ENCODE data around the gene SCARB2.

The SCARB2 gene

DNA sequence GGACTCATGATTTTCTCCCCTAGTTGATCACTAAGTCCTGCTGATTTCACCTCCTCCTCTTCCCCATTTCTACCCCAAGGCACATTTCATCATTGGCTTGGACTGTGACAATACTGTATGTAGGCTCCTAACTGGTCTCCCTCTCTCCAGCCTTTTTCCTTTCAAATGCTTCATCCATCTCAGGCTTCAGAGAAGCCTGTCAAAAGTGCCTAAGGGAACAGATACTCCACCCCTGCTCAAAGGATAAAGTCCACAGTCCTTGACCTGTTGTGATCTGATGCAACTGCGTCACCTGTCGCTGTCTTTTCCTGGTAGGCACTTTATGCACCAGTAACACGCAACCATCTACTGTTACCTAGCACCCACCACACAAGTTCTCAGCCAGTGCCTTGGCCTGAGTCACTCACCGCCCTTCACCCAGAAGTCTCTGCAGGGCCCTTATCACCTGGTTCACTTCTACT, 12.8 kb downstream of the SCARB2 start:
- H3K4me3 ChIP-seq (ENCODE audit: low read depth, low read length) = no peak overlapping the region

DNA sequence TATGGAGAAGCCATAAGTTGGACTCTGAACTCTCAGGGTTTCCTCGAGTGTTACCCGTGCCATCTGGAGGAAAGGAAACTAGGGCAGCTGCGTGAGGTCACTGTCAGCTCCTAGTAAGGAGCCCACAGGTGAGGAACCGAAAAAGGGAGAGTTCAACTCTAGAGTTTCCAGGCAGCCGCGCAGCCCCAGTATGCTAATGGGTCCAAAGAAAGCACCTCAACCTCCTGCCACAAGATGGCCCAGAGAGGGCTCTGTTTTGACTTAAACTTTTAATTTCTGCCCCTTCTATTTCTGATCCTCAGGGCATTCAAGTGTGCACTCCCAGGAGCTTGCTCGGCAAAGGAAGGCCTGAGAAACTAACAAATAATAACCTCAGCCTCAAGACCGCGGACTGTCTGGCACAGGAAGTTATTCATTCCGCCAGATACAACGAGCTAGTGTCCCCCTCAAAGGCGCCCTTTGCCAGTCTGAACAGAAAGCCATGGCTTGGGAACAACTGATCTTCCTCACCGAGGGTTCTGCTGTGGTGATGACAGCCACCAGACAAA, 13.9 kb downstream of the SCARB2 start:
- H3K4me3 ChIP-seq (ENCODE audit: low read depth, low read length) = no peak overlapping the region

DNA sequence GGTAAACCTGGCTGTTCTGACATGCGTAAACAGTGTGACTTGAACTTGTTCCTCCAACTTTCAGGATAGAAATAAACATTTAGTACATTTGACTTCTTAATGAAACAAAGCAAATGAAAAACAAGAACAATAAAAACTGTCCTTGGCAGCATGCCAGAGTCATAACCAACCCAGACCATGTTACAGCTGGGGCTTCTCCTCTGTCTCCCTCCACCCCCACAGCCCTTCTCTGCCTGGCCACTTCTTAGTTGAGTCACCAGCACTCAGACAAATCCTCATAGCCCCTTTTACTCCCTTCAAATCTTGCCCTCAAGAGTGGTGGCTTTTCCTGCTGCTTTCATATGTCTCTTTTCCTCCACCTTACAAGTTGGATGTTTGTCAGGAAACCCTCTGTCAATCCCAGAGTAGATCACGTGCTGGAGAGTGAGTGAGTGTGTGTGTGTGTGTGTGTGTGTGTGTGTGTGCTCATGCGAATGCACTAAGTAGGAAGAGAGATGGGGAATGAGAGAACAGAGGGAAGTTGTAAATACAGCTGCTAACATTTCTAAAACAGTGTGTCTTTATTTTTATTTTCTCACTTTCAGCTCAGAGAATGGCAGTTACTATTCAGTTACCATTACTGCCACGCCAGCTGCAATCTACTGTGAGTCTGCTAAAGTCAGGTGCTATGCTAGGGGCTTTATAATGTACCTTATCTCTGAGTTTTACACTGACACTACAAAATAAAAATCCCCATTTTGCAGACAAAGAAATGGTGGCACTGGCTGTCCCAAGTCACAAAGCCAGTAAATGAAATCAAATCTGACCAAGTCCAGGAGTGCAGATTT, 15.0 kb downstream of the SCARB2 start:
- H3K4me3 ChIP-seq (ENCODE audit: low read depth, low read length) = no peak overlapping the region

DNA sequence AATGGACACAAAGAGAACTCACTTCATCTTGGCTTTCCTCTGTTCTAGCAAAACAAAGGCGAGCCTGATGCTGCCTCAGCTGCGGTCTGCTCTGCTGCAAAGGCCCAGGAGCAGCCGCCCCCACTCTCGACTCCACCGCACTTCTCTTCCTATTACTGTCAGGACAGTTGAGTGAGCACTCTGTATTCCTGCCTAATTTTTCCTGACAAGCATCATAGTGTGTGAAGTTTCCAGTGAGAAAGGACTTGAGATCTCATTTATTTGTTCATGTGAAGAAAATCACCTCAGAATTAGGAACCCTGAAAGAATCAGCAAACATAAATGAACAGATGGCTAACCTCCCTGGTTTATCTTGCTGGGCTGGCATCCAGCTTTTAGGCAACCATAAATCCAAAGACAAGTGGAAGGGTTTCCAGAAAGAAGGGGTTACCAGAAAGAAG, 15.6 kb downstream of the SCARB2 start:
- H3K4me3 ChIP-seq (ENCODE audit: low read depth, low read length) = no peak overlapping the region

DNA sequence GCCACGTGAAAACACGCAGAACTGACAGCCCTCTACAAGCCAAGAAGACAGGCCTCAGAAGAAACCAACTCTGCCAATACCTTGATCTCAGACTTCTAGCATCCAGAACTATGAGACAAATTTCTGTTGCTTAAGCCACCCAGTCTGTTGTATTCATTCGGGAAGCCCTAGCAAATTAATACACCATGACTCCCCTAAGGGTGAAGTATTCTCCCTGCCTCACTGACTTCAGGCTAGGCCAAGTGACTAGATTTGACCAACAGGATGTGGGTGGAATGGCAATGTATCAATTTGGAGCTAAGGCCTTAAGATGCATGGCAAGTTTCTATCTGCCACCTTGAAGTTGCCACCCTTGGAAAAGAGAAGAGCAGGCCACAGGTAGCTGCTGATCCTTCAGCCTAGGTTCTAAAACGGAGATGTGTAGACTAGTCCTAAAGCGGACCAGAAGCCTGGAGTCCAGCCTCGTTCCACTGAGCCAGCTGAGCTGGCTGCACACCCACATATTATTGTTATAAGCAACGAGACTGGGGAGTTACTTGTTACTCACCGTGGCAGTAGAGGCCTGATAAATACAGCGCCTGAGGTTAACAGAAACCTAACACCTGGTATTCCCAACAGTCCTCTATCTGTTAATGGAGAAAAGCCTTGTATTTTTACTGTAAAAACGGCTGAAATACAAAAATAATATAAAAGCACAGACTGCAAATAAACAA, 16.4 kb downstream of the SCARB2 start:
- no peak overlapping the region for H3K4me3 ChIP-seq (ENCODE audit: low read depth, low read length)

DNA sequence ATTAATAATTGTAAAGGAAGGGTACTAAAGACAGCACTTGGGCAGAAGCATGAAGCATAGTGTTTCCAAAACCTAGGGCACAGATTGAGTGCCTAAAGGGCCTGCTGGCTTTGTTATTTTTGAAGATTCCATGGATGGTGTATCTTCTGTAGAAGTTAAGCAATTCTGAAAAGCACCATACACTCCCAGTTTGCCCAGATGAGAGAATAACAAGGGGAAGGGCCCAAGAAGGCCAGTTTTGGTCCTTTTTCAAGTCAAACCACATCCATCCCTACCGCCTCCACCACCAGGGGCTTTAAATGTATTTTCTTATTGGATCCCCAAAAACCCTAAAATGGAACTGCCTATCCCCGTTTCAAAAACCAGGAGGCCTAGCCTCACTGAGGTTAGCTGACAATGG, 17.2 kb downstream of the SCARB2 start:
- no peak overlapping the region for H3K4me3 ChIP-seq (ENCODE audit: low read depth, low read length)

DNA sequence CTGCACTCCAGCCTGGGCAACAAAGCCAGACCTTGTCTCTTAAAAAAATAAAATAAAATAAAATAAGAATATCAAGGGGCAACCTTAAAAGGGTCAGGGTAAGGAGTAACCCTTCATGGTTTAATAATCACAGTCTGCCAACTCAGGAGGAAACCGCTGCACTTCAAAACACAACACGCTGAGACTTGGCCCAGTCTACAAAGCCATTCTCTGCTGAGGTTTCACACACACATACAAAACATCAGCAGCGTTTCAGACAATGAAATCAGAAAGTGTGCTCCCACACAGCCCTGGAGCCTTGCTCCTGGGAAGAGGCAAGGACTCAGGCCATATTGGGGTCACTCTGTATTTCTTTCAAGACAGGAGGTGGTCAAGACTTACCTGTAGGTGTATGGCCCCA, 18.3 kb downstream of the SCARB2 start:
- H3K4me3 ChIP-seq (ENCODE audit: low read depth, low read length) = no peak overlapping the region

DNA sequence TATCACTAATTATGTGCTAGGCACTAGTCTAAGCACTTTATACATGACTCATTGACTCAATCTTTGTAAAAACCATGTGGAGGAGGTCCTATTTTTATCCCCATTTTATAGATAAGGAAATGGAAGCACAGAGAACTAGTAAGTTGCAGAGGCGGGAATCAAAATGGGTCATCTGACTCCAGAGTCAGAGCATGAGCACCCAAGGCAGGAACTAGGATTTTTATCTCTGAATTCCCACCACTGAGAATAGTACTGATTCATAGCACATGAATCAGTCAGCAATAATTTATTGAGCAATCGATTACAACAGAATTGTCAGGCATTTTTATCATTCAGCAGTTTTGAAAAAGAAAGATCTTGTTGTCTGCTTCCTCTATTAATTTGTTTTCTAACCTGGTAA, 19.3 kb downstream of the SCARB2 start:
- H3K4me3 ChIP-seq (ENCODE audit: low read depth, low read length) = no peak overlapping the region

DNA sequence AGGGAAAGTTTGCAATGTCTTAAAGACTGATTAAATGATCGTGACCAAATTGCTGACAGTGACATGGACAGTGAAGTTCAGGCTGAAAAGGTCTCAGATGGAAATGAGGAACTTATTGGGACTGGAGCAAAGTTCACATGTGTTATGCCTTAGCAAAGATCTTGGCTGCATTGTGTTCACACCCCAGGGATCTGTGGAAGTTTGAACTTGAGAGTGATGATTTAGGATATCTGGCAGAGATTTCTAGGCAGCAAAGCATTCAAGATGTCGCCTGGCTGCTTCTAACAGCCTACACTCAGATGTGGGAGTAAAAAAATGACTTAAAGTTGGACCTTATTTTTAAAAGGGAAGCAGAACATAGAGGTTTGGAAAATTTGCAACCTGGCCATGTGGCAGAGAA, 21.4 kb downstream of the SCARB2 start:
- no peak overlapping the region for H3K4me3 ChIP-seq (ENCODE audit: low read depth, low read length)

DNA sequence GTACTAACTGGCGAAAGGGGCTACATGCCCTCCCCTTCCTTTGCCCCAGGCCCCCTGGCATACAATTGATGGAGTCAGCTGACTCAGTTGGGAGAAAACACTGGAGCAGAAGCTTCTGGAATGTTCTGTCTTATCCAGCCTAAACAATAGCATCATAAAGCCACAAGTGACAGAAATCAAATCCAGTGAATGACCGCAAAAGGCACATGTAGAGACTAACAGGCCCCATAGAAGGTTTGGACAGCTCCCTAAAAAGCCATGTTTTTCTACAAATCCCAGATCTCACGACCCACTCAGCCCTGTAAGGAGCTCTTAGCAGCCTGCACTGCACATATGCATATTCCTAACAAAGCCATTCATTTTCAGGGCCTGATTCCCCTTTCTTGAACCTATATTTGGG, 25.1 kb downstream of the SCARB2 start:
- H3K4me3 ChIP-seq (ENCODE audit: low read depth, low read length) = no peak overlapping the region

DNA sequence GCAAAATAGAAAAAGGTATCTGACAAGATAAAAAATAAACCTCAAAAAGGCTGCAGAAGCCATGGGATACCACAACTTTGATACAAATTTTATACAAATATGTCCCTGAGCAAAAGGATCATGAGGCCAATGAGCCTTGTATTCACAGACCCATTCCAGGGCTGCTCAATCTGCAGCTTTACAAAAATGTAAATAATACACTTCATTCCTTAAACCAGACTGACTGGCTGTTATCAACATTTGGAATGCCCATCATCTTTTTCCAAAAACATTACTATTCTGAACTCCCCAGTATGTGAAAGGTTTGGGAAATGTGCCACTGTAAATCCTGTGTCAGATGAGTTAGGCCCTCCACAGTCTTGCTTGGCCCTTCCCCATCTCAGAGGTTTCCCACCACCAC, 25.5 kb downstream of the SCARB2 start:
- no peak overlapping the region for H3K4me3 ChIP-seq (ENCODE audit: low read depth, low read length)

DNA sequence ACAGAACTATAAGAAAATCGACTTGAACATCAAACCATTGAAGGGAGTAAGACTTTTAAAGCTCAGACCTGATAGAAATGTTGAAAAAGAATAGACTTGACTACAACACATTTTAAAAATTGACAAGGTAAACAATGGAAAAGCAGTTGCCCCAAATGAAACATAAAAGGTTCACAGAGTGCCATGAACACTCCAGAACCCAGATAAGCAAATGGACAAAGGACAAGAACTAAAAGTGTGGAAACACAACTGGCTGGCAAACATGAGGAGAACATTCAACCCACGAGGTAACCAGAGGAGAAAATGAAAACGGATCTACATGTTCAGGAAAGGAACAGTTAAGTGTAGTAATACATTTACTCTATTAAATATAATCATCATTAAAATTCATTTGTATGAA, 26.5 kb downstream of the SCARB2 start:
- no peak overlapping the region for H3K4me3 ChIP-seq (ENCODE audit: low read depth, low read length)

DNA sequence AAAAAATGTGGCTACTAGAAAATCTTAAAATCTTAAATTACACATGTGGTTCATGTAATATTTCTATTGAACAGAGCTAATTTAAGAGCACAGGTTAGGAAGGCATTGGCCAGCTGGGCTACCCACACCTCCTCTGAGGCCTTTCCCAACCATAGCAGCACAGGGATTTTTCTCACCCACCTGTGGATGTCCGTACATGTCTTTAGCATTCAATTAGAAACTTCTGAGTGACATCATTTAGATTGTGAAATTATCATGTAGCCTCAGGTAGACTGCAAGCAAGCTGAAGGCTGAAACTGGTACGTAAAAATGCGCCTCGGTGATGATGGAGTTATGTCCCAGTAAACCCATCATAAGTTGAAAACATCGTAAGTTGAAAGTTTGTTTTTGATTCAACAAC, 31.2 kb downstream of the SCARB2 start:
- no peak overlapping the region for H3K4me3 ChIP-seq (ENCODE audit: low read depth, low read length)

DNA sequence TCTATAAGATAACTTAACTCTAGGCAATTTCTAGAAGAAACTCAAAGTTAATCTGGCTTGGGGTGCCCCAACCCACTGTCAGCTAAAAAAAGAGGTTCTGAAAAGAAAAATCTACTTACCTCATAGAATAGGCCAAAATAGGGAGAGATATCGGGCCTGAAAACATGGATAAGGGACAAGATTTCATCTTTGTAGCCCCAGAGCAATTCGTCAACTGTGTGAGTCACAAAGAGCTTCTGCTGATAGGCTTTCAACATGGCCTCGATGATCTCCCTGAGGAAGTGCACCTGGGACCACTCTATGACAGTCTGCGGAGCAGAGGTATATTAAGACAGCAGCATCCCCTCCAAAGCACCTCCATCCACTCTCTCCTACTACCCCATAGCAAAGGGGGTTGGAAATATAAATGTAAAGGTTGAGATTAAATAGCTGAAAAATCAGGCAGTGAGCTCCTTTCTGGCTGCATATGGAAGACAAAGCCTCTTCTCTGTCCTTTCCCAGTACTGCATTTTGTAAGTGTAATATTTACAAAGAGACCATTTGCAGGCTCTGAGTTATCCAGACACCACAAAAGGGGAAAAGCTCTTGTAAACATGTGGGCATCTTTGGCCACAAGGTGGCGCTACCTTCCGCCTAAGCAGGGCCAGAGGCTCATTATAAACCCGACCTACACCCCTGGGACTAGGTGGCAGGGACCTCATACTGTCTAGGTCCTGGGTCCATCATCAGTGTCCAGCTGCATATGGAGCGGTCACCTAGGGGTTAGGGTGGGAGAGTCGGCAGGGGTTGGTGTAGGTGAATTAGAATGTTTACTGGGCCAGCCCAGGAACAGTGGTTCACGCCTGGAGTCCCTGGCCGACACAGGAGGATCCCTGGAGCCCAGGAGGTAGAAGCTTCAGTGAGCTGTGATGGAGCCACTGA, 34.0 kb downstream of the SCARB2 start:
- no peak overlapping the region for H3K4me3 ChIP-seq (ENCODE audit: low read depth, low read length)

DNA sequence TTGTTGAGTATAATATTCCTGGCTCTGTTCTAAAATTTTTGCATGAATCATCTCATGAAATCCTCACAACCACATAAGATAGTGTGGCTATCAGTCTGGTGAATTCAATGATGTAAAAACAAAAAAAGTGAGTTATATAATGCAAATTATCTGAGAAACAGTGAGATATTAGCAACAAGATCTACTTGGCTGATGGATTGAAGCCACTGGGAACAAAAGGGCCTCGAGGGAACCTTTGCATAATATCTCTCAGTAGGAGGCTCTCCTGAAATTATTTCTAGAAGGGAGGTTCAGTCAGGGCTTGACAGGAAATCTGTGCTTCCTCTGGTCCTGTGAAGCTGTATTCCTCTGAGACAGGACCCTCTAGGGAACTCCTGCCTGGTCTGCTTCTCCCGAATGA, 35.3 kb downstream of the SCARB2 start:
- H3K4me3 ChIP-seq (ENCODE audit: low read depth, low read length) = no peak overlapping the region

DNA sequence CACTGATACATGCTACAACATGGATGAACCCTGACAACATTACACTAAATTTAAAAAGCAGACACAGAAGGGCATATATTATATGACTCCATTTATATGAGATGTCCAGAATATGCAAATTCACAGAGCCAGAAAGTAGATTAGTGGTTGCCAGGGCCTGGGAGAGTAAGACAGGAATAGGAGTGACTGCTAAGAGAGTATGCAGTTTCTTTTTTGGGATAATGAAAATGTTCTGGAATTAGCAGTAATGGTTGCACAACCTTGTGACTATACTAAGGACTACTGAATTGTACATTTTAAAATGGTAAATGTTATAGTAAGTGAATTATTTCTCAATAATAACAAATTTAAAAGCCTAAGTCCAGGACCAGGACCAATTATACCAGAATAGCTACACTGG, 35.9 kb downstream of the SCARB2 start:
- no peak overlapping the region for H3K4me3 ChIP-seq (ENCODE audit: low read depth, low read length)

DNA sequence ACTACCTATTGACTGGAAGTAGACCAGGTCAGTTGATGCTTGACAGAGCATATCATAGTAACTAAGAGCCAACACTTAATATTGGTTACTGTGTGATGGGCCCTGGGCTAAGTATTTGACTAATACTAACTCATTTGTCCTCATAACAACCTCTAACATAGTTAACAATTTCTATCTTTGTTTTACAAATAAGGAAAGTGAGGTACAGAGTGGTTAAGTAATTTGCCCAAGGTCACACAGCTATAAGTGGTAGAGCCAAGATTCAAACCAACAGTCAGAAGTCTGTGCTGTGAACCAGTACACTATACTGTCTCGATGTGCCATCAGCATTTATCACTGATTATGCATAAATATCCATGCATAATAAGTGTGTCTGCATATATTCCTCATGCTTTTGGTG, 38.3 kb downstream of the SCARB2 start:
- H3K4me3 ChIP-seq (ENCODE audit: low read depth, low read length) = no peak overlapping the region

DNA sequence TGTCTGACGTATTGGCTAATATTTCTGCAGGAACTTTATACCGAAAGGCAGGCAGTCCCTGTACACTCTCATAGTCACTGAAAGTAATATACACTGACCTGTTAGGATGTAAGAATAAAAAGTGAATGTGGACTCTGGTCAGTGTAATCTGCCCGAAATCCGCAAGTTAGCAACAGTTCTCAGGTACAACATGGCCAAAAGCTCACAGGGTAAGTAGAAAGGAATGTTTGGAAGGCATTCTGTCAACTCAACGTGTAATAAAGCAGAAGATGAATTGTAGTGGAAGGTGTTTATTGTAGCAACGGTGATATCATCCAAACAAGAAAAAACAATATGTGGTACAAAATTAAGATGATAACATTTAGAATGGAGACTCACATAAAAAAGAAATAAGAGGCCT, 39.4 kb downstream of the SCARB2 start:
- no peak overlapping the region for H3K4me3 ChIP-seq (ENCODE audit: low read depth, low read length)

DNA sequence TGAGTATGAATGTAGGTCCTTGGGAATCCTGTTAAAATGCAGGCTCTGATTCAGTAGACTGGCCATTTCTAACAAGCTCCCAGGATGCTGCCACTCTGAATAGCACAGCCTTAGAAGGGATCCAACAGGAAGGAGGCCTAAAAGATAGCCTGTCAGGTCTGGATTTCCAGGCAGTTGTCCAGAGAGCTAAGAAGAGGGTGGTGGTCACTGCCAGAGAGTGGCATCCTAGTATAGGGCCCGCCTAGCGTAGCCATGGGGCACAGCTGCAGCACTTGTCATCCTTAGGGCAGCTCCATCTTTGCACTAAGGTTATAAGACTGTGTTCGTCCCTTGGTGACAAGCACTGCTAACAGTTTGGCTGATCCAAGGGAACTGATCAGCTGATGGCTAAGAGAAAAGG, 44.9 kb downstream of the SCARB2 start:
- H3K4me3 ChIP-seq (ENCODE audit: low read depth, low read length) = no peak overlapping the region

DNA sequence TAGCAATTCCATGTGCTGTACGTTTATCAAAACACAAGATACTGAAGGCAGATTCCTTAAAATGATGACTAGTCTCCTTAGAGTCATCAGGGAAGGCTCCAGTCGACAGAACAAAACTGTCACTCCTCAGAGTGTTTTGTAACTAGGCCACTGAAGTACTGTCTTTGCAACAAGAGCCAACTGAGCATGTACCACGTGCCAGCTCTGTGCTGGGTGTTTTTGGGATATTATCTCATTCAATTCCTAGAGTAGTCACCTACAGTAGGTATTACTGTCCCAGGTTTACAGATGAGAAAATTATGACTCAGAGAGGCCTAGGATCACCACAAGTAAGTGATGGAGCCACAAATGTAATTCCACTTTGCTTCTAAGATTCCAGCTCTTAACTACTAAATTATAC, 47.1 kb downstream of the SCARB2 start:
- H3K4me3 ChIP-seq (ENCODE audit: low read depth, low read length) = no peak overlapping the region

DNA sequence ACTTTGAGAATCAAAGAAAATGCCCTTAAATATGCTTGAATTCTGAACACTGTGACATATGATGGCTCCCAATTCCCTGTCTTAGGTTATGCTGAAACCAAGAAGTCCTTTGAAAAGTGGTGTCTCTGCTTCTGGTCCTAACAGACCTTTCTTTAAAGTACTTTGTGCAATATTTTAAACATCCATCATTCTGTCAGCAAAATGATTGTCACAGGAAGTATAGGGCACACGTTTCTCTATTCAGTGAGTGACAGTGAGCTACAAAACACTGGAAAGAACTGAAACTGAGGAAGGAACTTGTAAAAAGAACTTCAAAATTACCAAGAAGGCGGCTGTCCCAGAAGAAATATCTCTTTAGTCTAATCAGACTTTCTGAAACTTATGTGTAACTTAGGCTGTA, 53.3 kb downstream of the SCARB2 start:
- no peak overlapping the region for H3K4me3 ChIP-seq (ENCODE audit: low read depth, low read length)

Measured in iPS-11a (cell line).